ENCODE data around the gene PSMD14. TPM values are rescaled to one million over a fixed set of nuclear protein-coding genes. Genes with fewer than 3 reads are reported as not detected.

PSMD14 gene
- polyA plus RNA-seq, 1 experiment, result 33.4 TPM

- no peak for DNase-seq (ENCODE audit: low read depth)
- ChIA-PET POLR2A (no interaction called here), CTCF (no interaction called here)
- Histone ChIP-seq H3K27me3 (ENCODE audit: control insufficient read depth, insufficient read depth, low read length) (no peaks in the 10 kb centered on the region), H3K36me3 (ENCODE audit: control insufficient read depth, insufficient read depth, low read length) (no peaks in the 10 kb centered on the region), H3K4me3 (ENCODE audit: low read depth, low read length) (no peak overlapping the region)
- no peak for TF ChIP-seq CTCF (IDR thresholded peaks at IDR 0.05; ENCODE audit: insufficient read depth, low read depth, low read length)
Observed at GRCh38 chr2:161343235-161343634, 35.0 kb downstream of the PSMD14 start.

- CTCF ChIA-PET, result no interaction called here
- POLR2A ChIA-PET, result no interaction called here
- H3K27me3 ChIP-seq (ENCODE audit: control insufficient read depth, insufficient read depth, low read length), result no peaks in the 10 kb centered on the region
- no peak overlapping the region for H3K4me3 ChIP-seq (ENCODE audit: low read depth, low read length)
- no peaks in the 10 kb centered on the region for H3K36me3 ChIP-seq (ENCODE audit: control insufficient read depth, insufficient read depth, low read length)
- no peak for TF ChIP-seq CTCF (IDR thresholded peaks at IDR 0.05; ENCODE audit: insufficient read depth, low read depth, low read length)
- no peak for DNase-seq (ENCODE audit: low read depth)
Observed at GRCh38 chr2:161344692-161345091, 36.5 kb downstream of the PSMD14 start.

GRCh38 chr2:161351678-161352077 is 43.5 kb downstream of the PSMD14 start:
- Histone ChIP-seq H3K27me3 (ENCODE audit: control insufficient read depth, insufficient read depth, low read length) (no peaks in the 10 kb centered on the region), H3K4me3 (ENCODE audit: low read depth, low read length) (no peak overlapping the region), H3K36me3 (ENCODE audit: control insufficient read depth, insufficient read depth, low read length) (no peaks in the 10 kb centered on the region)
- no peak for TF ChIP-seq CTCF (IDR thresholded peaks at IDR 0.05; ENCODE audit: insufficient read depth, low read depth, low read length)
- ChIA-PET CTCF (interaction anchor here (0.9 kb wide), 1 partner anchor 11 kb away, joined by 3 read pairs; no protein-coding TSS in a partner anchor), POLR2A (no interaction called here)
- no peak for DNase-seq (ENCODE audit: low read depth)

GRCh38 chr2:161352719-161353118 is 44.5 kb downstream of the PSMD14 start:
- TF ChIP-seq CTCF (IDR thresholded peaks at IDR 0.05; ENCODE audit: insufficient read depth, low read depth, low read length), result no peak
- no peaks in the 10 kb centered on the region for H3K27me3 ChIP-seq (ENCODE audit: control insufficient read depth, insufficient read depth, low read length)
- H3K36me3 ChIP-seq (ENCODE audit: control insufficient read depth, insufficient read depth, low read length), result no peaks in the 10 kb centered on the region
- H3K4me3 ChIP-seq (ENCODE audit: low read depth, low read length), result no peak overlapping the region
- POLR2A ChIA-PET, result no interaction called here
- DNase-seq (ENCODE audit: low read depth), result no peak
- CTCF ChIA-PET, result no interaction called here

GRCh38 chr2:161353543-161353942 is 45.3 kb downstream of the PSMD14 start:
- H3K4me3 ChIP-seq (ENCODE audit: low read depth, low read length), result no peak overlapping the region
- H3K27me3 ChIP-seq (ENCODE audit: control insufficient read depth, insufficient read depth, low read length), result no peaks in the 10 kb centered on the region
- no peaks in the 10 kb centered on the region; the same call in 1 of the 2 replicates for H3K36me3 ChIP-seq (ENCODE audit: control insufficient read depth, insufficient read depth, low read length)
- ChIA-PET CTCF (no interaction called here), POLR2A (no interaction called here)
- DNase-seq (ENCODE audit: low read depth), result no peak
- TF ChIP-seq CTCF (IDR thresholded peaks at IDR 0.05; ENCODE audit: insufficient read depth, low read depth, low read length), result no peak

All from BJ (cell line).